ENCODE results near the gene SLC16A3.

- TF ChIP-seq CTCF (IDR thresholded peaks at IDR 0.05) (no peak), EZH2 (IDR thresholded peaks at IDR 0.05; ENCODE audit: borderline replicate concordance, insufficient read depth, low read depth, low read length, poor library complexity, severe bottlenecking) (no peak)
Measured at GRCh38 chr17:82237083-82237745, 8.4 kb downstream of the SLC16A3 start.

Measured in B cell (primary cell).